ENCODE measurements around the gene IL17RD.
A peak's percentile ranks its signal among the peaks of the same experiment; 100 is the strongest.

IL17RD gene

GRCh38 chr3:57151021-57151449 lies 14.1 kb downstream of the IL17RD start:
- TF ChIP-seq ZNF157 (tag by site-specific recombination; IDR thresholded peaks at IDR 0.05) = no peak
- no peak for TF ChIP-seq ZNF830 (tag by site-specific recombination; IDR thresholded peaks at IDR 0.05; ENCODE audit: low read depth)
- TF ChIP-seq ZNF624 (tag by site-specific recombination; IDR thresholded peaks at IDR 0.05) = no peak
- TF ChIP-seq MZF1 (tag by site-specific recombination; IDR thresholded peaks at IDR 0.05; ENCODE audit: borderline replicate concordance) = 0 out of 2 replicates have a peak, but pooled peaks have one; percentile 47
- TF ChIP-seq TRIM28 (IDR thresholded peaks at IDR 0.05; ENCODE audit: borderline replicate concordance, low read length) = no peak
- peak; percentile 36; the same call in 1 of the 2 replicates for TF ChIP-seq PRDM6 (tag by site-specific recombination; IDR thresholded peaks at IDR 0.05)
- TF ChIP-seq ZNF24 (tag by site-specific recombination; IDR thresholded peaks at IDR 0.05) = no peak
- TF ChIP-seq SP2 (tag by site-specific recombination; IDR thresholded peaks at IDR 0.05) = no peak
- TF ChIP-seq KLF17 (tag by site-specific recombination; IDR thresholded peaks at IDR 0.05) = no peak
- no peak for TF ChIP-seq HOXD13 (CRISPR knock-in tag; IDR thresholded peaks at IDR 0.05; ENCODE audit: borderline replicate concordance)
- no peak for TF ChIP-seq CTCF (tag by site-specific recombination; IDR thresholded peaks at IDR 0.05)
- TF ChIP-seq ZNF501 (tag by site-specific recombination; IDR thresholded peaks at IDR 0.05) = no peak
- no peak for TF ChIP-seq BCL11A (tag by site-specific recombination; IDR thresholded peaks at IDR 0.05; ENCODE audit: low read depth)
- TF ChIP-seq TCF7L2 (IDR thresholded peaks at IDR 0.05; ENCODE audit: borderline replicate concordance, low read depth, low read length) = no peak
- peak; percentile 58; the same call in 1 of the 2 replicates for TF ChIP-seq PRDM4 (tag by site-specific recombination; IDR thresholded peaks at IDR 0.05)
- TF ChIP-seq GLI2 (tag by site-specific recombination; IDR thresholded peaks at IDR 0.05; ENCODE audit: borderline replicate concordance, low read depth) = no peak
- TF ChIP-seq OSR2 (tag by site-specific recombination; IDR thresholded peaks at IDR 0.05) = no peak
- Histone ChIP-seq H3K9me3 (ENCODE audit: control insufficient read depth, insufficient read depth, low read depth, low read length) (no peaks in the 10 kb centered on the region), H3K27ac (ENCODE audit: extremely low read depth, low read depth, low read length) (no peak overlapping the region), H3K4me1 (ENCODE audit: control insufficient read depth, insufficient read depth, low read length) (peaks cover 8% of the 10 kb centered on the region; the same call in 1 of the 2 replicates), H3K36me3 (ENCODE audit: control insufficient read depth in 2 of 2, insufficient read depth in 1 of 2, low read length in 2 of 2) (no peaks in the 10 kb centered on the region), H3K4me3 (ENCODE audit: low read depth, low read length) (no peak overlapping the region)
- CTCF ChIA-PET = no interaction called here
- POLR2A ChIA-PET = no interaction called here

- CTCF ChIA-PET = no interaction called here
- H3K4me1 ChIP-seq (ENCODE audit: control insufficient read depth, insufficient read depth, low read length) = peaks cover 8% of the 10 kb centered on the region; the same call in 1 of the 2 replicates
These were observed 15.0 kb downstream of the IL17RD start for GRCh38 chr3:57150113-57150581.

More at GRCh38 chr3:57150113-57150581, 15.0 kb downstream of the IL17RD start:
- no peak overlapping the region for H3K4me3 ChIP-seq (ENCODE audit: low read depth, low read length)
- H3K36me3 ChIP-seq (ENCODE audit: control insufficient read depth in 2 of 2, insufficient read depth in 1 of 2, low read length in 2 of 2) = no peaks in the 10 kb centered on the region
- POLR2A ChIA-PET = no interaction called here
- no peak for TF ChIP-seq ZNF785 (tag by site-specific recombination; IDR thresholded peaks at IDR 0.05)
- TF ChIP-seq ZSCAN5A (tag by site-specific recombination; IDR thresholded peaks at IDR 0.05) = no peak
- no peak for TF ChIP-seq ZNF174 (tag by site-specific recombination; IDR thresholded peaks at IDR 0.05)
- no peak for TF ChIP-seq MZF1 (tag by site-specific recombination; IDR thresholded peaks at IDR 0.05; ENCODE audit: borderline replicate concordance)
- no peak for TF ChIP-seq ZNF354C (tag by site-specific recombination; IDR thresholded peaks at IDR 0.05; ENCODE audit: borderline replicate concordance, low read depth)
- TF ChIP-seq ZNF837 (tag by site-specific recombination; IDR thresholded peaks at IDR 0.05) = no peak
- peak; percentile 36 for TF ChIP-seq GLIS1 (tag by site-specific recombination; IDR thresholded peaks at IDR 0.05)
- no peak for TF ChIP-seq ZBTB48 (tag by site-specific recombination; IDR thresholded peaks at IDR 0.05)
- TF ChIP-seq ZBTB20 (tag by site-specific recombination; IDR thresholded peaks at IDR 0.05) = peak; percentile 68; the same call in 1 of the 2 replicates
- H3K27ac ChIP-seq (ENCODE audit: extremely low read depth, low read depth, low read length) = peak overlapping the region; percentile 24; the same call in 1 of the 2 replicates
- H3K9me3 ChIP-seq (ENCODE audit: control insufficient read depth, insufficient read depth, low read depth, low read length) = no peaks in the 10 kb centered on the region
